ENCODE results near the gene SGF29. TPM values are rescaled to one million over a fixed set of nuclear protein-coding genes. Genes with fewer than 3 reads are reported as not detected.

SGF29 gene
- total and polyA plus RNA-seq, 2 of the 4 experiments (the other 2 are of a cell fraction), result 4.3 to 7.7 TPM

DNA sequence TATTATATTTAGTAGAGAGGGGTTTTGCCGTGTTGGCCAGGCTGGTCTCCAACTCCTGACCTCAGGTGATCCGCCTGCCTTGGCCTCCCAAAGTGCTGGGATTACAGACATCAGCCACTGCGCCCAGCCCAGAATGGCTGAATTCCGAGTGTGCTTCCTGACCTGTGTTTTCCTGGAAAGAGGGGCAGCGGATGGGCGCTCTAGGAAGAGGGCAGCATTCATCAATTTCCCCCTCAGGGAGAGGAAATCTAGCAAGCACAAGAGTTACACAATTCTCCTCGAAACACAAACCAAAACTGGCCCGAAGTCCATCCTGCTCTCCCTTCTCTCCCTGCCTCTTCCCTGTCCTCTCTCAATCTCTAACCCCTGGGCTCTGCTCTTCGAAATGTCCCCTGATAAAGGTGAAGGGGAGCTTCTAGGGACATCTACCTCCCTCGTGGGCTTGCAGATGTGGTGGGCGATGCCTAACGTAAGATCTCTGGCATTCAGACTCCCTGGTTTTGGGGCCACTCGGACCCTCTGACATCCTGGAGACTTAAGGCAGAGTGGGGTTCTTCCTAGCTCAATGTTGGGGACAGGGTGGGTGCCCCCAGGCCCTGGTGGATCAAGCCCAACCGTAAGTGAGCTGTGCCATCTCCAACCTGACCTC lies 48.1 kb upstream of the SGF29 start:
- Histone ChIP-seq H2BK15ac (ENCODE audit: low read depth, low read length) (no peak overlapping the region), H4K20me1 (ENCODE audit: insufficient read depth, low read length) (no peaks in the 10 kb centered on the region), H3K9me1 (ENCODE audit: insufficient read depth, low read length) (peaks cover 4% of the 10 kb centered on the region; the same call in 1 of the 2 replicates), H3K18ac (ENCODE audit: low read depth, low read length) (no peak overlapping the region), H2BK20ac (ENCODE audit: low read depth, low read length) (no peak overlapping the region), H3K56ac (ENCODE audit: extremely low read depth, insufficient read depth, low read length) (no peak overlapping the region), H2BK5ac (ENCODE audit: low read depth, low read length, poor library complexity, severe bottlenecking) (no peak overlapping the region), H3K27me3 (ENCODE audit: control insufficient read depth, insufficient read depth, low read length) (peaks cover 38% of the 10 kb centered on the region), H3K4me3 (ENCODE audit: insufficient read depth, low read depth, low read length) (no peak overlapping the region), H3K23ac (ENCODE audit: low read depth, low read length) (no peak overlapping the region), H3K79me1 (ENCODE audit: low read depth in 1 of 2, low read length in 2 of 2) (no peaks in the 10 kb centered on the region), H3K9ac (ENCODE audit: low read depth, low read length) (no peak overlapping the region), H3K36me3 (ENCODE audit: control insufficient read depth, insufficient read depth, low read length) (no peaks in the 10 kb centered on the region), H3K27ac (ENCODE audit: insufficient read depth, low read length) (no peak overlapping the region), H3K4ac (ENCODE audit: low read depth, low read length) (no peak overlapping the region), H2BK120ac (ENCODE audit: low read depth, low read length) (no peak overlapping the region), H2AK5ac (ENCODE audit: low read depth, low read length) (no peak overlapping the region), H2AK9ac (replicated peaks; ENCODE audit: low read depth, low read length, poor library complexity) (no peak overlapping the region), H4K8ac (ENCODE audit: low read depth in 2 of 2, low read length in 2 of 2) (no peak overlapping the region), H4K5ac (ENCODE audit: low read depth, low read length) (no peak overlapping the region), H3K9me3 (ENCODE audit: control insufficient read depth, insufficient read depth, low read length) (no peaks in the 10 kb centered on the region), H3K4me1 (ENCODE audit: control insufficient read depth, insufficient read depth, low read length) (no peaks in the 10 kb centered on the region), H4K91ac (ENCODE audit: insufficient read depth, low read depth, low read length) (no peak overlapping the region), H3K4me2 (ENCODE audit: low read depth, low read length) (no peak overlapping the region), H2AFZ (replicated peaks; ENCODE audit: low read length, poor library complexity) (no peak overlapping the region), H3K14ac (replicated peaks; ENCODE audit: low read depth, low read length) (no peak overlapping the region)
- BruUV-seq (replicated peaks), result no TSS peak
- DNase-seq (no peak), ATAC-seq (ENCODE audit: low read depth) (no peak)
- dilution Hi-C loops (cut with HindIII; ENCODE audit: low sequenced_read_pairs, unreplicated experiment) (no loop called here), intact Hi-C loops (cut with micrococcal nuclease) (no loop called here), in situ Hi-C loops (cut with MboI; ENCODE audit: low sequenced_read_pairs) (no loop called here)
- WGBS, 2 experiments (ENCODE audit: extremely low coverage in 2 of 2, insufficient read length in 1 of 2), result no CpG with 5 or more reads among the region's 14 CpGs
- no peak for TF ChIP-seq POLR2A (IDR thresholded peaks at IDR 0.05; ENCODE audit: low read depth, low read length)
- TF ChIP-seq RCOR1 (IDR thresholded peaks at IDR 0.05; ENCODE audit: insufficient replicate concordance, low read length), result no peak
- TF ChIP-seq RAD21 (IDR thresholded peaks at IDR 0.05; ENCODE audit: low read length), result no peak
- no peak for TF ChIP-seq MXI1 (IDR thresholded peaks at IDR 0.05; ENCODE audit: borderline replicate concordance, low read depth, low read length)
- no peak for TF ChIP-seq CEBPB (IDR thresholded peaks at IDR 0.05; ENCODE audit: low read depth, low read length)
- no peak for TF ChIP-seq SMC3 (IDR thresholded peaks at IDR 0.05; ENCODE audit: low read depth, low read length)
- no peak for TF ChIP-seq MAFK (IDR thresholded peaks at IDR 0.05; ENCODE audit: low read depth, low read length)
- no peak for TF ChIP-seq CHD1 (IDR thresholded peaks at IDR 0.05; ENCODE audit: low read depth, low read length)
- TF ChIP-seq MAZ (IDR thresholded peaks at IDR 0.05; ENCODE audit: borderline replicate concordance, low read depth, low read length), result no peak
- TF ChIP-seq NFE2L2 (IDR thresholded peaks at IDR 0.05; ENCODE audit: low read depth, low read length), result no peak
- no peak for TF ChIP-seq RFX5 (IDR thresholded peaks at IDR 0.05; ENCODE audit: low read depth, low read length)
- TF ChIP-seq CTCF (conservative IDR thresholded peaks at IDR 0.05; ENCODE audit: low read depth, low read length), result no peak
- TF ChIP-seq FOS (IDR thresholded peaks at IDR 0.05; ENCODE audit: low read depth, low read length), result no peak
- TF ChIP-seq BHLHE40 (IDR thresholded peaks at IDR 0.05; ENCODE audit: low read depth, low read length), result no peak
- ChIA-PET CTCF (no interaction called here), POLR2A (ENCODE audit: unreplicated experiment) (no interaction called here)

Measured in IMR-90 (cell line).